ENCODE data around the gene RBM20. TPM values are rescaled to one million over a fixed set of nuclear protein-coding genes. Genes with fewer than 3 reads are reported as not detected.

RBM20 gene
- total RNA-seq, 2 experiments from 2014 or later: 0.03 TPM; not detected in 1

DNA sequence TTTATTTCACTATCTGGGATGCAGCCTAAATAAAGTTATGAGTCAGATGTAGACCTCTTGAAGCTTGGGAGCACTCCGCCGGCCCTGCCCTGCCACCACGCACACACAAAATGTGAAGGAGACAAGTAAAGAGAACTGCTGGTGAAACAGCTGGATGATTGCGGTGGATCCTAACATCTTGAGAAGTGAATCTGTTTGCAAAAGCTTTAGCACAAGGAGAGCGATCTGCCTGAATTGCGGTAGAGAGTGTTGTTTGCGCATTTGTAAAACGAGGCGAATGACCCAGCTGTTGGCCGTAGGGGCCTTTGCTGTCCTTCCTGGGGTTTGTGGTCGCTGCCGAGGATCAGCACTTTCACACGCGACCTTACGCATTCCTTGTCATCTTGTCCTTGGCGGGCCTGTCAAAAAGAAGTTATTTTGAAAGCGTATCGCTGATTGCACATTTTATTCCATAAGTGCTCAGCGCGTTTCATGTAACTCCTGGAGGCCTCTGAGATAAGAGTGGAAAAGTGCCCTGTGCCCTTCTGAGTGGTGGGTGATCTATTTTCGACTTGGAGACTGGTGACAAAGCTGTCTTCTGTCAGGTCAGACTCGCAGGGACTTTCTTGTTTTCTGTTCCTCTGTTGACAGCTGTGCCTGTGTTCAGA lies 40.8 kb downstream of the RBM20 start:
- ChIA-PET POLR2A (no interaction called here), CTCF (interaction anchor here (1.2 to 6.4 kb wide), 2 partner anchors 12 to 74 kb away, joined by 3 to 41 read pairs; no protein-coding TSS in a partner anchor)
- DNase-seq (no peak), ATAC-seq (no peak)
- Mint-ChIP-seq H3K4me1 (ENCODE audit: low read depth) (peaks cover 3% of the 10 kb centered on the region), H3K27ac (no peak overlapping the region), H3K27me3 (ENCODE audit: low read depth) (peaks cover 35% of the 10 kb centered on the region), H3K4me3 (no peak overlapping the region), H3K36me3 (ENCODE audit: low read depth) (no peaks in the 10 kb centered on the region), H3K9me3 (ENCODE audit: insufficient read depth) (no peaks in the 10 kb centered on the region)

- Mint-ChIP-seq H3K27me3 (ENCODE audit: low read depth) (peaks cover 36% of the 10 kb centered on the region), H3K4me3 (no peak overlapping the region), H3K4me1 (ENCODE audit: low read depth) (no peaks in the 10 kb centered on the region), H3K9me3 (ENCODE audit: insufficient read depth) (no peaks in the 10 kb centered on the region), H3K36me3 (ENCODE audit: low read depth) (no peaks in the 10 kb centered on the region), H3K27ac (no peak overlapping the region)
- ChIA-PET CTCF (interaction anchor here (1.2 to 6.4 kb wide), 2 partner anchors 13 to 75 kb away, joined by 3 to 41 read pairs; no protein-coding TSS in a partner anchor), POLR2A (no interaction called here)
- DNase-seq: no peak
- no peak for ATAC-seq
These were observed 41.9 kb downstream of the RBM20 start for GRCh38 chr10:110686047-110686446.

GRCh38 chr10:110686949-110687348 lies 42.8 kb downstream of the RBM20 start:
- no peaks in the 10 kb centered on the region for H3K4me1 Mint-ChIP-seq (ENCODE audit: low read depth)
- DNase-seq (no peak), ATAC-seq (no peak)
- H3K36me3 Mint-ChIP-seq (ENCODE audit: low read depth): no peaks in the 10 kb centered on the region
- peaks cover 44% of the 10 kb centered on the region for H3K27me3 Mint-ChIP-seq (ENCODE audit: low read depth)
- no peak overlapping the region for H3K4me3 Mint-ChIP-seq
- ChIA-PET CTCF (interaction anchor here (1.3 to 6.4 kb wide), 2 partner anchors 14 to 78 kb away, joined by 5 to 41 read pairs; no protein-coding TSS in a partner anchor), POLR2A (no interaction called here)
- no peaks in the 10 kb centered on the region for H3K9me3 Mint-ChIP-seq (ENCODE audit: insufficient read depth)
- no peak overlapping the region for H3K27ac Mint-ChIP-seq

DNA sequence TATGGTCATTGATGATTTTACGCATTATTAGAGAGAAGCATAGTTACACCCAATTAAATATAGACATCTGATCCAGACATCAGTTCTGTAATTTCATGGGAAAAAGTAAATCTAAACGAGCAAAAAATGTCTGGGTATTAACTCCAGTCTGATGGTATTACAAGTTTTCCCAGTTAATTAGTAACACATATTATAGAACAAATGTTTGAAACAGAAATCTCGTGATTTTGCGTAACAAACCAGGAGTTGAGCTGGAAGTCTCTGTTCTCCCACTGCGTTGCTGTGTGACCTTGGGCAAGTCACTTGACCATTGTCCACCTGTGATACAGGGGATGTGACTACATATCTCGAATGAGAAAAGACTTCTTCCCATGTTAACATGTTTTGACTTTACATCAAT lies 43.3 kb downstream of the RBM20 start:
- no peak overlapping the region for H3K27ac Mint-ChIP-seq
- no peaks in the 10 kb centered on the region for H3K9me3 Mint-ChIP-seq (ENCODE audit: insufficient read depth)
- no peaks in the 10 kb centered on the region for H3K4me1 Mint-ChIP-seq (ENCODE audit: low read depth)
- no peaks in the 10 kb centered on the region for H3K36me3 Mint-ChIP-seq (ENCODE audit: low read depth)
- DNase-seq (no peak), ATAC-seq (no peak)
- peaks cover 42% of the 10 kb centered on the region for H3K27me3 Mint-ChIP-seq (ENCODE audit: low read depth)
- H3K4me3 Mint-ChIP-seq: no peak overlapping the region
- POLR2A ChIA-PET: no interaction called here
- CTCF ChIA-PET: interaction anchor here (1.3 to 6.4 kb wide), 2 partner anchors 15 to 78 kb away, joined by 5 to 41 read pairs; no protein-coding TSS in a partner anchor

- DNase-seq (no peak), ATAC-seq (no peak)
- no peak overlapping the region for H3K4me3 Mint-ChIP-seq
- no peaks in the 10 kb centered on the region for H3K36me3 Mint-ChIP-seq (ENCODE audit: low read depth)
- no peaks in the 10 kb centered on the region for H3K4me1 Mint-ChIP-seq (ENCODE audit: low read depth)
- H3K27me3 Mint-ChIP-seq (ENCODE audit: low read depth): peaks cover 34% of the 10 kb centered on the region
- POLR2A ChIA-PET: no interaction called here
- no peak overlapping the region for H3K27ac Mint-ChIP-seq
- CTCF ChIA-PET: no interaction called here
- no peaks in the 10 kb centered on the region for H3K9me3 Mint-ChIP-seq (ENCODE audit: insufficient read depth)
These were observed 47.0 kb downstream of the RBM20 start for GRCh38 chr10:110691139-110691538.

DNA sequence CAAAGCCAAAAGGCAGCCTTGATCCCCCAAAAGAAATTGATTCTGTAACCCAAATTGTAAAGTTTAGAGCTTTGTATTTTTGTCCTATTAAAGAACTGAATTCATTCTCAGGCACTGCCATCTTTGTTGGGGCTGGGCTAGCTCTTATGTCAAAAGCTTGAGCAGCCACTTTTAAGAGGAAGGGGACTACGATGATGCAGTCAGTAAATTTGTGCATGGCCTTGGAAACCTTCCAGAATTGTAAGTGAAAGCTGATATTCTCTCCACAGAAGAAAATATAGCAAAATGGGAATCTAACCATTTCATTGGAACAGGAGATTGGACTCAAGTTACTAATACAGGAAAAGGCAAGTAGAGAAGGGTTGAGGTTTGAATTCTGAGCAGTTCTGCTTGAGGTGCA lies 50.1 kb downstream of the RBM20 start:
- ATAC-seq: no peak
- POLR2A ChIA-PET: interaction anchor here (0.5 kb wide), 1 partner anchor 621 kb away, joined by 6 read pairs; no protein-coding TSS in a partner anchor
- no peak overlapping the region for H3K27ac Mint-ChIP-seq

DNA sequence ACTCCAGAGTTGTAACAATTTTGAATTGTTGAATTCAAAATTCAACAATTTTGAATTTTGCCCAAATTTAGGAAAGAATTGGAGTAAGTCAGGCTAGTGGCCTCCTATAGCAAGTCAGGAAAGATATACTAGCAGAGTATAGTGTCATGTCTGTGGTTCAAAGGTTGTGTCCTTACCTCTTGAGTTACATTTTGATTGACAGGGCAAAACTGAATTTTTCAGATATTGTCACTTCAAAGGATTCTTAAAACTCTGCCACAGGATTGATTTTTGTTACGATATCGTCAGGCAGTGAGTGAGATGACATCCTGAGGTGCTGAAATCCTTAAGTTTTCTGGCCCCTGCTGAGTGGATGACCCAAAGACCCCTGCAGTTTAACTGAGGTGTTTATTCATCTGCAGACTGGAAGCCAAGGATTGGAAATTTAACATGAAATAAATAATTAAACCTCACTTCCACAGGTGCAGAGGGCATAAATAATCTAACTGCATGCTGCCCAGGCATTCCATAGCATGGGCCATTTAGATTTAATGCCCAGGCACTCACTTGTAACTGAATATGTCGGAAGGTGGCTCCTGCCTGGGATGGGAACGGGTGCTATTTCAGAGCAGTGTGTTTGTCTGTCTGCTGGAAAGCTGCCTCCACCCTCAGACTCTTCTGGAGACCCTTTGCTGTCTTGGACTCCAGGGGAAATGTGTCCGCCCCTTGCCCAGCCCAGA lies 50.8 kb downstream of the RBM20 start:
- no peak overlapping the region for H3K4me3 Mint-ChIP-seq
- CTCF ChIA-PET: interaction anchor here (1.1 kb wide), 1 partner anchor 12 kb away, joined by 4 read pairs; no protein-coding TSS in a partner anchor

More for the DNA sequence above, 50.1 kb downstream of the RBM20 start:
- no peak for DNase-seq
- H3K4me1 Mint-ChIP-seq (ENCODE audit: low read depth): no peaks in the 10 kb centered on the region
- H3K9me3 Mint-ChIP-seq (ENCODE audit: insufficient read depth): no peaks in the 10 kb centered on the region
- no peaks in the 10 kb centered on the region for H3K36me3 Mint-ChIP-seq (ENCODE audit: low read depth)
- H3K27me3 Mint-ChIP-seq (ENCODE audit: low read depth): peaks cover 31% of the 10 kb centered on the region
- no peak overlapping the region for H3K4me3 Mint-ChIP-seq
- CTCF ChIA-PET: interaction anchor here (1.0 to 1.1 kb wide), 2 partner anchors 11 to 52 kb away, joined by 4 read pairs; no protein-coding TSS in a partner anchor

GRCh38 chr10:110695539-110695886 lies 51.4 kb downstream of the RBM20 start:
- ChIA-PET CTCF (no interaction called here), POLR2A (no interaction called here)

More for the DNA sequence above, 50.8 kb downstream of the RBM20 start:
- no peaks in the 10 kb centered on the region for H3K36me3 Mint-ChIP-seq (ENCODE audit: low read depth)
- no peak overlapping the region for H3K27ac Mint-ChIP-seq
- H3K9me3 Mint-ChIP-seq (ENCODE audit: insufficient read depth): no peaks in the 10 kb centered on the region
- ATAC-seq: no peak
- POLR2A ChIA-PET: no interaction called here
- DNase-seq: no peak
- no peaks in the 10 kb centered on the region for H3K4me1 Mint-ChIP-seq (ENCODE audit: low read depth)
- H3K27me3 Mint-ChIP-seq (ENCODE audit: low read depth): peaks cover 28% of the 10 kb centered on the region

DNA sequence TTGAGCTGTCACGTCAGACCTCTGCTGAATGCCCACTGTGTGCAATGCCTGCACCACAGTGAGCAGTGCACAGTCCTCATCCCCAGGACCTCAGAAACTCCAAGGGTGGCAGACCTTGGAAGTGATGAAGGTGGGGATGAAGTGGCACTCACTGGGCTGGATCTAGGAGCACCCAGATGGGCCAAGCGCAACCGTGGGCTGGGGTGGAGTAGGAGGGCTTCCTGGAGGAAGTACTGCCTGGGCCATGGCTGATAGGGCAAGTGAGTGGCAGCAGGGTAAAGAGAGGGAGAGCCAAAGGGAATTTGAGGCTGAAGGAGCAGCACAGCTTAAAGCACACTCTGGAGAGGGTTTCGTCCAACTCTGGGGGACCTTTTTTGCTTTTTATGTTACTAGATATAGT lies 52.3 kb downstream of the RBM20 start:
- DNase-seq (no peak), ATAC-seq (no peak)
- Mint-ChIP-seq H3K4me3 (no peak overlapping the region), H3K27me3 (ENCODE audit: low read depth) (peaks cover 22% of the 10 kb centered on the region), H3K36me3 (ENCODE audit: low read depth) (no peaks in the 10 kb centered on the region), H3K9me3 (ENCODE audit: insufficient read depth) (no peaks in the 10 kb centered on the region), H3K27ac (no peak overlapping the region), H3K4me1 (ENCODE audit: low read depth) (peaks cover 7% of the 10 kb centered on the region)
- ChIA-PET POLR2A (no interaction called here), CTCF (interaction anchor here (0.7 kb wide), 1 partner anchor 19 kb away, joined by 3 read pairs; no protein-coding TSS in a partner anchor)

More at GRCh38 chr10:110695539-110695886, 51.4 kb downstream of the RBM20 start:
- Mint-ChIP-seq H3K4me1 (ENCODE audit: low read depth) (peaks cover 2% of the 10 kb centered on the region), H3K9me3 (ENCODE audit: insufficient read depth) (no peaks in the 10 kb centered on the region), H3K4me3 (no peak overlapping the region), H3K27ac (no peak overlapping the region), H3K36me3 (ENCODE audit: low read depth) (no peaks in the 10 kb centered on the region), H3K27me3 (ENCODE audit: low read depth) (peaks cover 28% of the 10 kb centered on the region)
- ATAC-seq: no peak
- no peak for DNase-seq

DNA sequence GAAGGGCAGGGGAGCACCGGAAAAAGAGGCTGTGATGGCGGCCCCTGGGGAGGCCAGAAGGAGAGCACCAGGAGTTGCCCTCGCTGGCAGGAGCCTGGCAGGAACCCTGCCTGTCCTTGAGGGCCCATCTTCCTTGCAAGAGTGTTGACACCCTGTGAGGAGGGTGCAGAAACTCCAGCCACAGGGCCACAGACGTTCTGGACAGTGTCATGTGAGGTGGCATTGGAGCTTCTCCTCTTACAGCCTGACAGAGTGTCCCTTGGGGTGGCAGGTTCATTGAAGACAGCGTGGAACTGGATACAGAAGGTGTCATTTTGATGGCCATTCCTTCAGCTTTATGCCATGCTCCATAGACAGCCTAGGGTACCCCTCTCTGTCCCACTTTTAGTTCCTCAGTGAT lies 54.2 kb downstream of the RBM20 start:
- no peak for DNase-seq
- no peaks in the 10 kb centered on the region for H3K36me3 Mint-ChIP-seq (ENCODE audit: low read depth)
- ChIA-PET POLR2A (no interaction called here), CTCF (no interaction called here)
- H3K27me3 Mint-ChIP-seq (ENCODE audit: low read depth): peaks cover 9% of the 10 kb centered on the region
- no peaks in the 10 kb centered on the region for H3K9me3 Mint-ChIP-seq (ENCODE audit: insufficient read depth)
- H3K4me3 Mint-ChIP-seq: no peak overlapping the region
- H3K27ac Mint-ChIP-seq: no peak overlapping the region
- H3K4me1 Mint-ChIP-seq (ENCODE audit: low read depth): peaks cover 7% of the 10 kb centered on the region
- no peak for ATAC-seq

DNA sequence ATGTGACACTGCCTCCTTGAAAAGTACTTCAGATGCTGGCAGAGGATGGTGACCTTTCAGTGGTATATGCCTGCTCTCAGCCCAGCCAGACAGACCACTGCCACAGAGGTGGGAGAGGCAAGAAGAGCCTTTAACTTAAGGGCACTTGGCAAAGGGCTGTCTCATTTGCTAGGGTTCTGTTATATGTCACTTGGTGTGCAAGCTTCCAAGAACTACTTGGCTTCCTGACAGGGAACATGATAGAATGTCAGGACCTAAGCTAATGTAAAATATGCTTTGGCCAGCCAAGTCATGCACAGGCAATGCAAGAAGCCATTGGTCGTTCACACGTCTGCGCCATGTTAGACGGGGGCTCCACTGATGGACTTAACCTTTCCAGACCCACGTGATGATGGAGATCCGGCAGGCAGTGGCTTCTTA lies 54.7 kb downstream of the RBM20 start:
- peaks cover 7% of the 10 kb centered on the region for H3K4me1 Mint-ChIP-seq (ENCODE audit: low read depth)
- ATAC-seq (no peak), DNase-seq (no peak)
- ChIA-PET CTCF (no interaction called here), POLR2A (no interaction called here)
- no peaks in the 10 kb centered on the region for H3K9me3 Mint-ChIP-seq (ENCODE audit: insufficient read depth)
- no peak overlapping the region for H3K4me3 Mint-ChIP-seq
- no peak overlapping the region for H3K27ac Mint-ChIP-seq
- peaks cover 9% of the 10 kb centered on the region for H3K27me3 Mint-ChIP-seq (ENCODE audit: low read depth)
- no peaks in the 10 kb centered on the region for H3K36me3 Mint-ChIP-seq (ENCODE audit: low read depth)

GRCh38 chr10:110699859-110700468 lies 55.8 kb downstream of the RBM20 start:
- H3K27ac Mint-ChIP-seq: no peak overlapping the region
- peaks cover 7% of the 10 kb centered on the region for H3K4me1 Mint-ChIP-seq (ENCODE audit: low read depth)
- DNase-seq (no peak), ATAC-seq (no peak)
- H3K27me3 Mint-ChIP-seq (ENCODE audit: low read depth): peaks cover 5% of the 10 kb centered on the region
- H3K9me3 Mint-ChIP-seq (ENCODE audit: insufficient read depth): no peaks in the 10 kb centered on the region
- H3K4me3 Mint-ChIP-seq: no peak overlapping the region
- CTCF ChIA-PET: no interaction called here
- POLR2A ChIA-PET: no interaction called here
- no peaks in the 10 kb centered on the region for H3K36me3 Mint-ChIP-seq (ENCODE audit: low read depth)

Measured in activated CD8-positive, alpha-beta T cell treated with anti-CD3 and anti-CD28 coated beads, Interleukin-2, amount 10 ng/mL, durations not matched to agents 7 days and 5 days (primary cell).